ENCODE data around the gene TXNDC11. TPM values are rescaled to one million over a fixed set of nuclear protein-coding genes. Genes with fewer than 3 reads are reported as not detected.

The TXNDC11 gene
- total and polyA plus RNA-seq, 10 of the 15 experiments (the other 5 are each of a cell fraction or from before 2014, with no cell fraction given), result 1.7 to 86.7 (median 54.4) TPM

DNA sequence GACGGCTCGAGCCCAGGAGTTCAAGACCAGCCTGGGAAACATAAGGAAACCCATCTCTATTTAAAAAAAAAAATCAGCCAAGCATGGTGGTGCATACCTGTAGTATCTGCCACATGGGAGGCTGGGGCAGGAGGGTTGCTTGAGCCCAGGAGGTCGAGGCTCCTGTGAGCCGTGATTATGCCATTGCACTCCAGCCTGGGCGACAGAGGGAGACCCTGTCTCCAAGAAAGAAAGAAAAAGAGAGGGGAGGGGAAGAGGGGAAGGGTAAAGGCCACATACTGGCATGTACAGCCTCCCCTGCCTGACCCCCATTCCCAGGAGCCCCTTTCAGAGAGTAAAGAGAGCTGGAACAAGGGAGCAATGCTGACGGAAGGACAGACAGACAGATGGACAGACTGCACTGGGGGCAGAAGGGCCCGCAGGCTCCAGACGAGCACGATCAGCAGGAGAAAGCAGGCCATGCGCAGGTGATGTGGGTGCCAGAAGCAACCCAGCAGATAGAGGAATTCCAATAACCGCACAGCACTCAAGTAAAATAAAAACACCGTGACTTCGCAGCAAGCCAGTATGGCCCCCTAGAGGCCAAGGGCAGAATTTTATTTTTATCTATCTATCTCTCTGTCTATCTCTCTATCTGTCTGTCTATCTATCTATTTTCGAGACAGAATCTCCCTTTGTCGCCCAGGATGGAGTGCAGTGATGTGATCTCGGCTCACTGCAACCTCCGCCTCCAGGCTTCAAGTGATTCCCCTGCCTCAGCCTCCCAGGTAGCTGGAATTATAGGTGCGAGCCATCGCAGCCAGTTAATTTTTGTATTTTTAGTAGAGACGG, 101.5 kb downstream of the TXNDC11 start:
- no peak overlapping the region for H2AFZ ChIP-seq (ENCODE audit: control insufficient read depth, low read depth, low read length)
- FAIRE-seq (no peak), ATAC-seq (peak; percentile 86), DNase-seq (ENCODE audit: low read depth, low spot score) (no peak)
- H3K4me2 ChIP-seq (ENCODE audit: control insufficient read depth, insufficient read depth), result no peak overlapping the region
- no peaks in the 10 kb centered on the region for H3K36me3 ChIP-seq (ENCODE audit: control insufficient read depth in 2 of 2, insufficient read depth in 2 of 2, low read length in 1 of 2)
- no peaks in the 10 kb centered on the region for H3K79me2 ChIP-seq (ENCODE audit: control insufficient read depth, insufficient read depth, low read length)
- 41% methylated on average over 20 of the region's 20 CpGs for WGBS (ENCODE audit: insufficient coverage, insufficient replicate concordance, low lambda C conversion rate, missing lambda C conversion rate)
- SMC1A ChIA-PET (ENCODE audit: uncharacterized antibody, unreplicated experiment), result interaction anchor here (0.6 to 4.6 kb wide), 18 partner anchors 29 to 677 kb away, joined by 3 to 32 read pairs (median 6); no protein-coding TSS in a partner anchor
- intact Hi-C loops (cut with micrococcal nuclease; ENCODE audit: unreplicated experiment), result loop anchor here (1.0 to 10.0 kb wide), 3 partner anchors 109 to 234 kb away; no protein-coding TSS in a partner anchor
- no TSS peak for BruUV-seq (replicated peaks)
- no peak overlapping the region for H3K27ac ChIP-seq (ENCODE audit: control insufficient read depth, insufficient read depth)
- in situ Hi-C loops (cut with MboI), result loop anchor here (5.0 to 10.0 kb wide), 2 partner anchors 109 to 226 kb away; no protein-coding TSS in a partner anchor
- POLR2A ChIA-PET, result interaction anchor here (1.2 to 1.6 kb wide), 2 partner anchors 110 to 234 kb away, joined by 3 to 4 read pairs; no protein-coding TSS in a partner anchor
- H3K27me3 ChIP-seq (replicated peaks in 1 of 2; ENCODE audit: control insufficient read depth in 2 of 2, insufficient read depth in 2 of 2, low read length in 1 of 2), result no peaks in the 10 kb centered on the region; a peak in 1 of 4 replicates
- no peak overlapping the region for H3K9ac ChIP-seq (ENCODE audit: control insufficient read depth, insufficient read depth, low read length)
- RAD21 ChIA-PET (ENCODE audit: unreplicated experiment), result interaction anchor here (0.6 to 4.8 kb wide), 8 partner anchors 55 to 235 kb away, joined by 3 to 44 read pairs (median 12); partner anchors contain the start of gene LITAF
- no peak overlapping the region for H3K4me3 ChIP-seq
- H4K20me1 ChIP-seq (ENCODE audit: control insufficient read depth, insufficient read depth), result no peaks in the 10 kb centered on the region
- no peaks in the 10 kb centered on the region for H3K4me1 ChIP-seq (ENCODE audit: control insufficient read depth, insufficient read depth, low read length)
- CTCF ChIA-PET, result interaction anchor here (0.6 to 6.1 kb wide), 28 partner anchors 10 to 677 kb away, joined by 3 to 99 read pairs (median 4); partner anchors contain the start of gene LITAF
- H3K9me3 ChIP-seq (replicated peaks; ENCODE audit: control insufficient read depth, insufficient read depth, low read length), result no peaks in the 10 kb centered on the region
- TF ChIP-seq ZNF592 (IDR thresholded peaks at IDR 0.05) (no peak), ZNF207 (IDR thresholded peaks at IDR 0.05; ENCODE audit: borderline replicate concordance) (no peak), KLF5 (IDR thresholded peaks at IDR 0.05; ENCODE audit: partially characterized antibody) (no peak), BCL11A (IDR thresholded peaks at IDR 0.05; ENCODE audit: low read depth, low read length) (no peak), ZBTB40 (IDR thresholded peaks at IDR 0.05; ENCODE audit: borderline replicate concordance) (no peak), NBN (IDR thresholded peaks at IDR 0.05) (no peak), POU2F2 (IDR thresholded peaks at IDR 0.05; ENCODE audit: borderline replicate concordance, low read depth, low read length) (no peak), BRCA1 (IDR thresholded peaks at IDR 0.05; ENCODE audit: low read depth, low read length) (no peak)
- TF ChIP-seq, protein P1, sequence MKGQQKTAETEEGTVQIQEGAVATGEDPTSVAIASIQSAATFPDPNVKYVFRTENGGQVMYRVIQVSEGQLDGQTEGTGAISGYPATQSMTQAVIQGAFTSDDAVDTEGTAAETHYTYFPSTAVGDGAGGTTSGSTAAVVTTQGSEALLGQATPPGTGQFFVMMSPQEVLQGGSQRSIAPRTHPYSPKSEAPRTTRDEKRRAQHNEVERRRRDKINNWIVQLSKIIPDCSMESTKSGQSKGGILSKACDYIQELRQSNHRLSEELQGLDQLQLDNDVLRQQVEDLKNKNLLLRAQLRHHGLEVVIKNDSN (IDR thresholded peaks at IDR 0.05; ENCODE audit: borderline replicate concordance, extremely low read length, insufficient read depth, low read depth, low read length), result no peak
- TF ChIP-seq, protein P2, sequence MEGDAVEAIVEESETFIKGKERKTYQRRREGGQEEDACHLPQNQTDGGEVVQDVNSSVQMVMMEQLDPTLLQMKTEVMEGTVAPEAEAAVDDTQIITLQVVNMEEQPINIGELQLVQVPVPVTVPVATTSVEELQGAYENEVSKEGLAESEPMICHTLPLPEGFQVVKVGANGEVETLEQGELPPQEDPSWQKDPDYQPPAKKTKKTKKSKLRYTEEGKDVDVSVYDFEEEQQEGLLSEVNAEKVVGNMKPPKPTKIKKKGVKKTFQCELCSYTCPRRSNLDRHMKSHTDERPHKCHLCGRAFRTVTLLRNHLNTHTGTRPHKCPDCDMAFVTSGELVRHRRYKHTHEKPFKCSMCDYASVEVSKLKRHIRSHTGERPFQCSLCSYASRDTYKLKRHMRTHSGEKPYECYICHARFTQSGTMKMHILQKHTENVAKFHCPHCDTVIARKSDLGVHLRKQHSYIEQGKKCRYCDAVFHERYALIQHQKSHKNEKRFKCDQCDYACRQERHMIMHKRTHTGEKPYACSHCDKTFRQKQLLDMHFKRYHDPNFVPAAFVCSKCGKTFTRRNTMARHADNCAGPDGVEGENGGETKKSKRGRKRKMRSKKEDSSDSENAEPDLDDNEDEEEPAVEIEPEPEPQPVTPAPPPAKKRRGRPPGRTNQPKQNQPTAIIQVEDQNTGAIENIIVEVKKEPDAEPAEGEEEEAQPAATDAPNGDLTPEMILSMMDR (IDR thresholded peaks at IDR 0.05 in 2 of 3, conservative IDR thresholded peaks at IDR 0.05 in 1 of 3; ENCODE audit: control insufficient read depth in 2 of 3, extremely low read depth in 1 of 3, insufficient read depth in 1 of 3, low read depth in 3 of 3, low read length in 3 of 3), result peak; percentile 73 to 83 (median 78)
